CD4-positive, CD25-positive, alpha-beta regulatory T cell (primary cell): ENCODE measurements around the gene TAS2R13. TPM values are rescaled to one million over a fixed set of nuclear protein-coding genes. Genes with fewer than 3 reads are reported as not detected.
A peak's percentile ranks its signal among the peaks of the same experiment; 100 is the strongest.

ENCODE experiments used
- ATAC-seq, 2 donors: fragments of 150-1000 bp; cut with Tn5 transposase; one replicate each; pipeline ENCODE4 v1.10.0; 2021; ENCODE audit warnings: low read depth in 2 of 2, moderate number of reproducible peaks in 2 of 2, moderate library complexity in 1 of 2
- DNase-seq, 3 donors: peaks; one replicate each; pipeline versions ENCODE4 v3.0.0 to v3.0.0-alpha.2; 2012 to 2022; ENCODE audit warnings: mixed read lengths in 1 of 3
- H3K27ac ChIP-seq: one replicate; pipeline ENCODE4 v1.7.0; 2013; ENCODE audit warnings: mild to moderate bottlenecking, low read length; ENCODE audit not compliant: insufficient read depth, poor library complexity, severe bottlenecking
- H3K27me3 ChIP-seq: one replicate; pipeline ENCODE4 v1.7.0; 2013; ENCODE audit warnings: low read length; ENCODE audit not compliant: control insufficient read depth, insufficient read depth
- H3K36me3 ChIP-seq: one replicate; pipeline ENCODE4 v1.7.0; 2013; ENCODE audit warnings: mild to moderate bottlenecking, low read length, moderate library complexity; ENCODE audit not compliant: control insufficient read depth, insufficient read depth
- H3K4me1 ChIP-seq: 2 replicates; pipeline ENCODE4 v1.7.0; 2013; ENCODE audit warnings: mild to moderate bottlenecking, low read length; ENCODE audit not compliant: insufficient read depth, control insufficient read depth, poor library complexity, severe bottlenecking
- H3K4me3 ChIP-seq: one replicate; pipeline ENCODE4 v1.7.0; 2013; ENCODE audit warnings: low read depth, mild to moderate bottlenecking, low read length, moderate library complexity
- H3K9me3 ChIP-seq, 2 experiments: 1 replicate in 1 of 2; 2 replicates in 1 of 2; pipeline ENCODE4 v1.7.0; 2013; ENCODE audit warnings: low read length in 2 of 2, mild to moderate bottlenecking in 1 of 2, moderate library complexity in 1 of 2; ENCODE audit not compliant: control insufficient read depth in 2 of 2
- H3K27ac Mint-ChIP-seq, 3 donors: one replicate each; pipeline ENCODE4 v1.8.0; 2020 to 2022; ENCODE audit warnings: mild to moderate bottlenecking in 3 of 3, mixed read lengths in 3 of 3, moderate library complexity in 2 of 3
- H3K27me3 Mint-ChIP-seq: one replicate; pipeline ENCODE4 v1.8.0; 2022; ENCODE audit warnings: mild to moderate bottlenecking, mixed read lengths
- H3K36me3 Mint-ChIP-seq: one replicate; pipeline ENCODE4 v1.8.0; 2020; ENCODE audit warnings: mixed read lengths
- H3K4me1 Mint-ChIP-seq, 4 donors: one replicate each; pipeline ENCODE4 v1.8.0; 2020 to 2022; ENCODE audit warnings: mixed read lengths in 4 of 4, mild to moderate bottlenecking in 1 of 4
- H3K4me3 Mint-ChIP-seq, 4 donors: one replicate each; pipeline ENCODE4 v1.8.0; 2020 to 2022; ENCODE audit warnings: mild to moderate bottlenecking in 4 of 4, mixed read lengths in 4 of 4, moderate library complexity in 3 of 4
- H3K9me3 Mint-ChIP-seq, 7 donors: one replicate each; pipeline ENCODE4 v1.8.0; 2020 to 2022; ENCODE audit warnings: mixed read lengths in 7 of 7, mild to moderate bottlenecking in 3 of 7, moderate library complexity in 2 of 7
- polyA plus RNA-seq, 4 donors: library from polyadenylated mRNA; unstranded; fragments of 300-500 nt; fragmentation: Illumina TruSeq; gene quantifications; one replicate each; pipeline ENCODE4 v1.2.3, GENCODE V29; 2021
- total RNA-seq: library from RNA; stranded (reverse); gene quantifications from one replicate; pipeline ENCODE4 v1.2.3, GENCODE V29; 2022

The TAS2R13 gene
- total and polyA plus RNA-seq, 5 donors from 2014 or later, result 1.4 TPM; not detected in 4

DNA sequence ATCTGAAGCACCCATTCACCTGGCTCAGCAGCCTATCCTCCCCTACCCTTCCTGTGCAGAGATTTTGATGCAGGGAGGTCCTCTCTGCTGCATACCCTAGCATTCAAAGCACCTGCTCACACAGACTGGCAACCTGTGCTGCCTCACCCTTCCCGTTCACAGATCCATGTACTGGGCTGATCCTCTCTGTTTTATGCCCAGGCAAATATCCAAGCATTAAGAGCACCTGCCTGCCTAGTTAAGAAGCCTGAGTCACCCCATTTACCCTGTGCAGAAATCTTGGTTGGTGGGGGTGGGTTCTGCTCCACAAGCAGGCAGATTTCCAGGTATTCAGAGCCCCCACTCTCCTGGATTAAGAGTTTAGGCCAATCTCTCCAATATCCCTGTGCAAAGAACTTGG, 8.4 kb downstream of the TAS2R13 start:
- Histone ChIP-seq H3K27ac (no peak overlapping the region), H3K4me3 (no peak overlapping the region), H3K27me3 (no peaks in the 10 kb centered on the region), H3K36me3 (no peaks in the 10 kb centered on the region), H3K4me1 (no peaks in the 10 kb centered on the region), H3K9me3 (peaks cover 16 to 22% of the 10 kb centered on the region in 2 experiments)
- Mint-ChIP-seq H3K4me3 (no peak overlapping the region), H3K27ac (no peak overlapping the region), H3K4me1 (peaks cover 0 to 4% (median 1%) of the 10 kb centered on the region in 4 donors), H3K36me3 (peaks cover 43% of the 10 kb centered on the region), H3K27me3 (no peaks in the 10 kb centered on the region), H3K9me3 (peaks cover 5 to 35% (median 15%) of the 10 kb centered on the region in 7 donors)
- ATAC-seq (no peak), DNase-seq (no peak)

DNA sequence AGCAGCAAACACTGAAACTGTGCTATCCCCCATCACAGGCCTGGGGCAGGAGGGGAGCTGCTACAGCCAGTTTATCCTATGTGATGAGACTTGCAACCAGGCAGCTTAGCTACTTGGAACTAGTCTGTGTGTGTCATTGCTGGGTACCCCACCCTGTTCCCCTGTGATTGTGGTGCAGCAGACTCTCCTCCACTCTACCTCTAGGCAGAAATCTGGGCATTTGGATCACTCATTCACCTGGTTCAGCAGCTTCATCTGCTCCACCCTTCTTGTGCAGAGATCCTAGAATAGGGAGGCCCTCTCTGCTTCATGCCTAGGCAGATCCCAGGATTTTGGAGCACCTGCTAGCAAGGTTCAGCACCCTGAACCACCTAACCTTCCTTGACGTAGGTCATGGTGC, 8.8 kb downstream of the TAS2R13 start:
- Histone ChIP-seq H3K9me3 (peaks cover 16 to 22% of the 10 kb centered on the region in 2 experiments), H3K36me3 (no peaks in the 10 kb centered on the region), H3K4me1 (no peaks in the 10 kb centered on the region), H3K27me3 (no peaks in the 10 kb centered on the region), H3K27ac (no peak overlapping the region), H3K4me3 (no peak overlapping the region)
- Mint-ChIP-seq H3K27me3 (no peaks in the 10 kb centered on the region), H3K4me3 (no peak overlapping the region), H3K9me3 (peaks cover 5 to 32% (median 13%) of the 10 kb centered on the region in 7 donors), H3K4me1 (peaks cover 0 to 4% (median 1%) of the 10 kb centered on the region in 4 donors), H3K27ac (no peak overlapping the region), H3K36me3 (peaks cover 43% of the 10 kb centered on the region)
- DNase-seq, result no peak
- ATAC-seq, result no peak

DNA sequence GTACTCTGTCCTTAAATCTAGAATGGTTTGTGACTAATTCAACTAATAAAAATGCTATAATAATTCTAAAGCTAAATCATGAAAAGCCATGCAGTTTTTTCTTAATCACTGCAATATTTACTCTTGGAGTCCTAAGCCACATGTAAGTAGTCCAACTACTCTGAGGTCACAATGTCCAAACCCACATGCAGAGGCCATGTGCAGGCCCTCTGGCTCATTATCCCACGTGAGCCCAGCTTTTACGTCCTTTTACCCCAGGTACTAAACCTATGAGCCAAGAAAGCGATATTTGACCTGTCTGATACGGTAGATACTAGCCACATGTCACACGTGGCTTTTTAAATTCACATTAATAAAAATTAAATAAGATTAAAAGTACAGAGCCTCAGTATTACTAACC, 12.5 kb downstream of the TAS2R13 start:
- Mint-ChIP-seq H3K4me3 (no peak overlapping the region), H3K27me3 (no peaks in the 10 kb centered on the region), H3K27ac (no peak overlapping the region), H3K4me1 (peaks cover 0 to 4% (median 1%) of the 10 kb centered on the region in 4 donors), H3K9me3 (peaks cover 0 to 6% (median 4%) of the 10 kb centered on the region in 7 donors), H3K36me3 (peaks cover 29% of the 10 kb centered on the region)
- H3K4me3 ChIP-seq, result no peak overlapping the region
- no peaks in the 10 kb centered on the region for H3K27me3 ChIP-seq
- no peaks in the 10 kb centered on the region for H3K9me3 ChIP-seq
- DNase-seq (no peak), ATAC-seq (no peak)
- no peaks in the 10 kb centered on the region for H3K4me1 ChIP-seq
- no peak overlapping the region for H3K27ac ChIP-seq
- no peaks in the 10 kb centered on the region for H3K36me3 ChIP-seq

- no peak overlapping the region for H3K27ac Mint-ChIP-seq
Observed at GRCh38 chr12:10891937-10892336, 17.4 kb downstream of the TAS2R13 start.

GRCh38 chr12:10889226-10889625, 20.1 kb downstream of the TAS2R13 start:
- DNase-seq (no peak), ATAC-seq (no peak)
- H3K27me3 Mint-ChIP-seq, result no peaks in the 10 kb centered on the region
- peaks cover 0 to 2% (median 0%) of the 10 kb centered on the region in 7 donors for H3K9me3 Mint-ChIP-seq
- H3K9me3 ChIP-seq, result no peaks in the 10 kb centered on the region
- H3K4me3 ChIP-seq, result no peak overlapping the region
- H3K4me3 Mint-ChIP-seq, result no peak overlapping the region
- H3K36me3 ChIP-seq, result no peaks in the 10 kb centered on the region
- H3K27ac ChIP-seq, result no peak overlapping the region
- peaks cover 28% of the 10 kb centered on the region for H3K36me3 Mint-ChIP-seq
- H3K4me1 ChIP-seq, result no peaks in the 10 kb centered on the region
- peaks cover 0 to 3% (median 0%) of the 10 kb centered on the region in 4 donors for H3K4me1 Mint-ChIP-seq
- H3K27me3 ChIP-seq, result no peaks in the 10 kb centered on the region
- H3K27ac Mint-ChIP-seq, result no peak overlapping the region

More at GRCh38 chr12:10891937-10892336, 17.4 kb downstream of the TAS2R13 start:
- Histone ChIP-seq H3K36me3 (no peaks in the 10 kb centered on the region), H3K4me3 (no peak overlapping the region), H3K4me1 (no peaks in the 10 kb centered on the region), H3K27ac (no peak overlapping the region), H3K27me3 (no peaks in the 10 kb centered on the region), H3K9me3 (no peaks in the 10 kb centered on the region)
- H3K27me3 Mint-ChIP-seq, result no peaks in the 10 kb centered on the region
- DNase-seq (no peak), ATAC-seq (no peak)
- no peak overlapping the region for H3K4me3 Mint-ChIP-seq
- H3K4me1 Mint-ChIP-seq, result peaks cover 0 to 3% (median 0%) of the 10 kb centered on the region in 4 donors
- peaks cover 30% of the 10 kb centered on the region for H3K36me3 Mint-ChIP-seq
- H3K9me3 Mint-ChIP-seq, result peaks cover 0 to 2% (median 0%) of the 10 kb centered on the region in 7 donors

DNA sequence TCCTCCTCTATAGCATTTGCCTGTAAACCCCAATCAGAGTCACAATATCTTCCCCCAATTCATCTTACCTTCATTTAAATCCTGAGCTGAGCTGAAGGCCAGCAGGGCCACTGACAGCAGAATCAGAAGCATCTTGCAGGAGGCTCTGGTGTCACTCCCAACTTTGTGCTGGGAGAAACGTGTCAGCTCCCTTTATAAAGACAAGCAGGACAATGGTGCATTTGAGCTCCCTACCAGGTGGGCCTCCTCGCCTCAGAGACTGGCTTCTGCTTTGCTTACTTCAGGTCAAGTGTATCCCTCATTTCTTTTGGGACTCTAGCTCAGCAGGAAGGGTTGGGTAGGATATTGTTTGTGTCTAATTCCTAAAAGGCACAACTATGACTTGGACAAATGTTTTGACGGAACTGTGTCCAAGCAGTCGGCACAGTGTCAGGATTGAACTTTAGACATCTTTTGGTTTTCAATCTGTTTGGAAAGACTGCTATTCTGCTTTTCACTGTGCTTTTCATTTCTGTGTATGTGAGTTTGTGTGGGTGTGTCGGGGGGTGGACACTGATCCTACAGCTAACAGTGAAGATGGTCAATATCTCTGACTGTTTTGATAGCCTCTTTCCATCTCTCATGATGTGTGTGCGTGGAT, 25.2 kb downstream of the TAS2R13 start, which contains the start of gene PRH1:
Gene PRH1, minus strand, starts transcription at position 170 of the 640 bp plus-strand sequence. Its CDS starts 38 bp downstream, at position 132.
- H3K9me3 ChIP-seq, result no peaks in the 10 kb centered on the region
- Mint-ChIP-seq H3K36me3 (peaks cover 33% of the 10 kb centered on the region), H3K9me3 (peaks cover 0 to 2% (median 0%) of the 10 kb centered on the region in 7 donors), H3K4me3 (no peak within 1 kb of the TSS), H3K27ac (peak within 1 kb of the TSS in 1 of 3 donors; percentile 20), H3K27me3 (no peaks in the 10 kb centered on the region), H3K4me1 (peaks cover 0 to 4% (median 0%) of the 10 kb centered on the region in 4 donors)
- H3K36me3 ChIP-seq, result no peaks in the 10 kb centered on the region
- DNase-seq, result no peak
- no peak within 1 kb of the TSS for H3K27ac ChIP-seq
- H3K4me1 ChIP-seq, result no peaks in the 10 kb centered on the region
- H3K27me3 ChIP-seq, result no peaks in the 10 kb centered on the region
- H3K4me3 ChIP-seq, result no peak within 1 kb of the TSS
- no peak for ATAC-seq

GRCh38 chr12:10873378-10873777, 36.0 kb downstream of the TAS2R13 start:
- peaks cover 3% of the 10 kb centered on the region for H3K36me3 ChIP-seq
- no peak overlapping the region for H3K27ac ChIP-seq
- no peaks in the 10 kb centered on the region for H3K9me3 ChIP-seq
- H3K36me3 Mint-ChIP-seq, result peaks cover 36% of the 10 kb centered on the region
- H3K27ac Mint-ChIP-seq, result no peak overlapping the region
- DNase-seq (no peak), ATAC-seq (no peak)
- no peaks in the 10 kb centered on the region for H3K4me1 ChIP-seq
- H3K4me3 Mint-ChIP-seq, result no peak overlapping the region
- peaks cover 0 to 4% (median under 1%) of the 10 kb centered on the region in 4 donors for H3K4me1 Mint-ChIP-seq
- H3K27me3 Mint-ChIP-seq, result no peaks in the 10 kb centered on the region
- H3K9me3 Mint-ChIP-seq, result peaks cover 0 to 8% (median 1%) of the 10 kb centered on the region in 7 donors
- no peaks in the 10 kb centered on the region for H3K27me3 ChIP-seq
- no peak overlapping the region for H3K4me3 ChIP-seq

- Mint-ChIP-seq H3K36me3 (peaks cover 41% of the 10 kb centered on the region), H3K4me3 (no peak overlapping the region), H3K4me1 (peaks cover 0 to 10% (median 2%) of the 10 kb centered on the region in 4 donors), H3K27me3 (no peaks in the 10 kb centered on the region), H3K9me3 (peaks cover 0 to 21% (median 5%) of the 10 kb centered on the region in 7 donors), H3K27ac (no peak overlapping the region)
- H3K36me3 ChIP-seq, result no peaks in the 10 kb centered on the region
- peaks cover 0 to 7% of the 10 kb centered on the region in 2 experiments for H3K9me3 ChIP-seq
- H3K4me1 ChIP-seq, result no peaks in the 10 kb centered on the region
- H3K27me3 ChIP-seq, result no peaks in the 10 kb centered on the region
- no peak overlapping the region for H3K4me3 ChIP-seq
- H3K27ac ChIP-seq, result no peak overlapping the region
- DNase-seq (no peak), ATAC-seq (no peak)
Observed at GRCh38 chr12:10867381-10867780, 42.0 kb downstream of the TAS2R13 start.
